Breast epithelium (tissue), 3 donors: ENCODE results near the gene KIAA2012.

Experiments used
- CTCF ChIP-seq, 3 donors: fragments of 450-650 bp; IDR thresholded peaks; one replicate each; pipeline ENCODE4 v1.5.1; 2016 to 2017; ENCODE audit warnings: antibody characterized with exemption in 3 of 3, mild to moderate bottlenecking in 3 of 3, moderate library complexity in 3 of 3
- POLR2A ChIP-seq: fragments of 450-650 bp; IDR thresholded peaks from one replicate; pipeline ENCODE4 v1.6.1; 2016; ENCODE audit warnings: antibody characterized with exemption, mild to moderate bottlenecking, moderate library complexity

GRCh38 chr2:202118168-202118567, 45.1 kb downstream of the KIAA2012 start:
- TF ChIP-seq CTCF (IDR thresholded peaks at IDR 0.05) (no peak), POLR2A (no peak)
